Colonic mucosa (tissue), 4 donors: Measurements from ENCODE around the gene ATG4D. TPM values are rescaled to one million over a fixed set of nuclear protein-coding genes. Genes with fewer than 3 reads are reported as not detected.
"Not testable (repeated sequence)": the region's sequence is repeated elsewhere in the genome, so short reads cannot be mapped to it uniquely, and the experiment has no call there.

ENCODE experiments used
- DNase-seq: peaks from one replicate; pipeline ENCODE4 v3.0.0-alpha.2; 2020
- H3K27ac ChIP-seq: fragments of 200-600 bp; one replicate; pipeline ENCODE4 v1.8.0; 2021
- H3K27me3 ChIP-seq: fragments of 200-600 bp; one replicate; pipeline ENCODE4 v1.8.0; 2021
- H3K36me3 ChIP-seq: fragments of 200-600 bp; one replicate; pipeline ENCODE4 v1.8.0; 2021
- H3K4me1 ChIP-seq: fragments of 200-600 bp; one replicate; pipeline ENCODE4 v1.8.0; 2021; ENCODE audit warnings: mild to moderate bottlenecking
- H3K4me3 ChIP-seq: fragments of 200-600 bp; one replicate; pipeline ENCODE4 v1.8.0; 2021
- H3K9ac ChIP-seq, 2 donors: one replicate each; pipeline ENCODE4 v1.7.0; 2013; ENCODE audit warnings: control low read depth in 2 of 2, low read depth in 2 of 2, low read length in 2 of 2
- H3K9me3 ChIP-seq: fragments of 200-600 bp; one replicate; pipeline ENCODE4 v1.8.0; 2021
- CTCF ChIP-seq: fragments of 200-600 bp; IDR thresholded peaks from one replicate; pipeline ENCODE4 v1.8.0; 2022; ENCODE audit warnings: antibody characterized with exemption, mild to moderate bottlenecking
- intact Hi-C: fragments of 100-400 bp; cut with DNase I; formaldehyde crosslinking; loops from one replicate; pipeline ENCODE4 v1.14.1; 2022
- total RNA-seq, 2 donors: library from RNA; stranded (reverse); fragmentation: NEBNext Ultra II Directional in 1 of 2; extraction: Animal tissue kit (Norgen Biotek cat#: 25700) in 1 of 2; gene quantifications; one replicate each; pipeline ENCODE4 v1.2.1, GENCODE V29; 2021
- donor health status: healthy.
- donor health status: DM: no; HTN: no; CAD: no.
- donor health status: DM: no; HTN: no; CAD: no.

Gene ATG4D
- total RNA-seq, 2 donors from 2014 or later, result 69.0 to 89.9 TPM

DNA sequence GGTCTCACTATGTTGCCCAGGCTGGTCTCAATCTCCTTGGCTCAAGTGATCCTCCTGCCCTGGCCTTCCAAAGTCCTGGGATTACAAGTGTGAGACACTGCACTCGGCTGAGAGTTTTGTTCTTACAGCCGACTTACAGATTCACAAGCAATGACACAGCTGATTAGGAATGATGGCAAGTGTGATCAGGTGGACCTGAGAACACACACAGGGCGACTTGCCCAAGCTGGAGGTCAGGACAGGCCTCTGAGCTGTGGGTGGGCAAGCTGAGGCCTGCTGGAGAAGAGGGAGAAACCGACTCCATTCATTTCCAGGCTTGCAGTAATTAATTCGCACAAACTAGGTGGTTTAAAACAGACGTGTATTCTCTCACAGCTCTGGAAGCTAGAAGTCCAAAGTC lies 8.1 kb upstream of the ATG4D start:
- Histone ChIP-seq H3K4me3 (no peak overlapping the region), H3K36me3 (no peaks in the 10 kb centered on the region), H3K27ac (no peak overlapping the region), H3K4me1 (no peaks in the 10 kb centered on the region), H3K9me3 (no peaks in the 10 kb centered on the region), H3K27me3 (no peaks in the 10 kb centered on the region), H3K9ac (no peak overlapping the region)
- no peak for DNase-seq
- no peak for TF ChIP-seq CTCF
- intact Hi-C loops, result no loop called here

DNA sequence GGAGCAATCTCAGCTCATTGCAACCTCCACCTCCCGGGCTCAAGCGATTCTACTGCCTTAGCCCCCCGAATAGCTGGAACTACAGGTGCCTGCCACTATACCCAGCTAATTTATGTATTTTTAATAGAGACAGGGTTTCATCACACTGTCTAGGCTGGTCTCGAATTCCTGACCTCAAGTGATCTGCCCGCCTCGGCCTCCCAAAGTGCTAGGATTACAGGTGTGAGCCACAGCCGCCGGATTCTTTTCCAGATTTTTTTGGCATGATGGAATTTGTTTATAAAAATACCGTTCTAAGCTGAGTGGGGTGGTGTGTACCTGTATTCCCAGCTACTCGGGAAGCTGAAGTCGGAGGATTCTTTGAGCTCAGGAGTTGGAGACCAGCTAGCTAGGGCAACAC lies 6.0 kb upstream of the ATG4D start:
- no peak overlapping the region for H3K9ac ChIP-seq
- H3K27ac ChIP-seq, result no peak overlapping the region
- no peaks in the 10 kb centered on the region for H3K4me1 ChIP-seq
- H3K4me3 ChIP-seq, result no peak overlapping the region
- no peak for DNase-seq
- H3K36me3 ChIP-seq, result no peaks in the 10 kb centered on the region
- no peaks in the 10 kb centered on the region for H3K9me3 ChIP-seq
- TF ChIP-seq CTCF, result no peak
- no peaks in the 10 kb centered on the region for H3K27me3 ChIP-seq
- intact Hi-C loops, result no loop called here

GRCh38 chr19:10538204-10538983 lies 5.3 kb upstream of the ATG4D start:
- Histone ChIP-seq H3K4me3 (no peak overlapping the region), H3K27me3 (no peaks in the 10 kb centered on the region), H3K36me3 (no peaks in the 10 kb centered on the region), H3K4me1 (peaks cover 4% of the 10 kb centered on the region), H3K27ac (no peak overlapping the region), H3K9me3 (no peaks in the 10 kb centered on the region), H3K9ac (no peak overlapping the region)
- no peak for DNase-seq
- intact Hi-C loops, result no loop called here
- TF ChIP-seq CTCF, result no peak

- H3K27ac ChIP-seq, H3K9ac ChIP-seq, DNase-seq, H3K4me3 ChIP-seq, H3K4me1 ChIP-seq, H3K9me3 ChIP-seq, H3K27me3 ChIP-seq, H3K36me3 ChIP-seq, intact Hi-C loops: not testable (repeated sequence)
Measured at GRCh38 chr19:10539016-10539415, 4.7 kb upstream of the ATG4D start.

GRCh38 chr19:10543059-10543419 lies 665 bp upstream of the ATG4D start:
- Histone ChIP-seq H3K27ac (peak overlapping the region; percentile 89), H3K36me3 (peaks cover 6% of the 10 kb centered on the region), H3K9ac (no peak overlapping the region), H3K4me3 (peak overlapping the region; percentile 99), H3K9me3 (no peaks in the 10 kb centered on the region), H3K4me1 (peaks cover 8% of the 10 kb centered on the region), H3K27me3 (no peaks in the 10 kb centered on the region)
- intact Hi-C loops, result no loop called here
- TF ChIP-seq CTCF, result no peak
- no peak for DNase-seq

DNA sequence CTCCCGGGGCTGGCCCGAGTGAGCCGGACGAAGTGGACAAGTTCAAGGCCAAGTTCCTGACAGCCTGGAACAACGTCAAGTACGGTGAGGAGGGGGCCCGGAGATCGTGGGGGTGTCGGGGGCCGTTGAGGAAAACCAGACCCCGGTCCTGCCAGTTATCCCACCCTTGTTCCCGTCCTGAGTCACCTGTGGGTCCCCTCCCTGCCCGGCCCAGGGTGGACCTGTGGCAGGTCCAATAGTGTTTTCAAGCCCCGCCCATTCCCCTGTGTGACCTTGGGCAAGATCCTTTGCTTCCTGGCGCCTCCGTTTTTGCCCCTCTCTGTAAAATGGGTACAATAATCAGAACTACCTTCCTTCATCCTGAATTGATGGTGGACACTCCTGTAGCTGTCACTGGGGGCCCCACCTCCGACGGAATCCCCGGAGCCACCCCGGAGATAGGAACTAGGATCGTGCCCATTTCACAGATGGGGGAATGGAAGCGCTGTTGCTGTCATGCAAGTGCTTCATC lies 593 bp downstream of the ATG4D start:
- Histone ChIP-seq H3K27me3 (no peaks in the 10 kb centered on the region), H3K4me1 (peaks cover 8% of the 10 kb centered on the region), H3K36me3 (peaks cover 6% of the 10 kb centered on the region), H3K27ac (peak overlapping the region; percentile 89), H3K9me3 (no peaks in the 10 kb centered on the region), H3K4me3 (peak overlapping the region; percentile 99), H3K9ac (peak overlapping the region; percentile 86 to 93)
- intact Hi-C loops, result no loop called here
- TF ChIP-seq CTCF, result no peak
- DNase-seq, result peak; percentile 83
